ENCODE measurements around the gene ODR4. TPM values are rescaled to one million over a fixed set of nuclear protein-coding genes. Genes with fewer than 3 reads are reported as not detected.

Gene ODR4
- polyA plus RNA-seq, 1 donor from 2014 or later: 32.6 TPM

DNA sequence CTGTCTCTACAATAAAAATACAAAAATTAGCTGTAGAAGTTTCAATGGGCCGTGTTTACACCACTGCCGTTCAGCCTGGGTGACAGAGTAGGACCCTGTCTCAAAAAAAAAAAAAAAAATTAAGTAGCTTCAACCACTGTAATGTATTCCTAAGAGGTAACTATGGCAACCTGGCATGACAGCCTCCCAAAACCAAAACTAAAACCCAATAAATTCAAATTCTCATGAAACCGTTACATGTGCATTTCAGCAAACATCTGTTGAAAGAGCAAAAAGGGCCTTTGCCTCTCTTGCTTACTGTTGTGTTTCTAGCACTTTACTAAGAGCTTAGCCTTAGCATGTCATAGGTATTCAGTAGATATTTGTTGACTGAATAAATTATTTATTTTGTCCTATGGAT is 33.5 kb downstream of the ODR4 start:
- Histone ChIP-seq H3K79me2 (replicated peaks; ENCODE audit: insufficient read depth, low read length) (no peaks in the 10 kb centered on the region), H3K27me3 (ENCODE audit: insufficient read depth, low read depth, low read length) (no peaks in the 10 kb centered on the region), H3K27ac (ENCODE audit: low read length) (no peak overlapping the region), H3K4me2 (ENCODE audit: low read length) (no peak overlapping the region), H3K9me3 (ENCODE audit: low read length) (no peaks in the 10 kb centered on the region), H3K4me3 (ENCODE audit: low read length) (no peak overlapping the region), H3K9ac (ENCODE audit: low read length) (no peak overlapping the region), H3F3A (ENCODE audit: insufficient read depth, low read length, poor library complexity, severe bottlenecking) (no peaks in the 10 kb centered on the region), H3K9me2 (ENCODE audit: insufficient read depth, low read length) (no peaks in the 10 kb centered on the region), H4K20me1 (ENCODE audit: insufficient read depth) (no peaks in the 10 kb centered on the region), H3K36me3 (ENCODE audit: insufficient read depth, low read length) (peaks cover 4% of the 10 kb centered on the region), H2AFZ (ENCODE audit: low read depth, low read length) (no peak overlapping the region)
- TF ChIP-seq TAF1 (IDR thresholded peaks at IDR 0.05; ENCODE audit: low read depth) (no peak), MXI1 (conservative IDR thresholded peaks at IDR 0.05; ENCODE audit: poor library complexity, severe bottlenecking) (no peak), SMC3 (conservative IDR thresholded peaks at IDR 0.05; ENCODE audit: poor library complexity) (no peak), EP300 (conservative IDR thresholded peaks at IDR 0.05; ENCODE audit: poor library complexity, severe bottlenecking) (no peak), POLR2AphosphoS5 (IDR thresholded peaks at IDR 0.05) (no peak)
- TF ChIP-seq, protein P1, sequence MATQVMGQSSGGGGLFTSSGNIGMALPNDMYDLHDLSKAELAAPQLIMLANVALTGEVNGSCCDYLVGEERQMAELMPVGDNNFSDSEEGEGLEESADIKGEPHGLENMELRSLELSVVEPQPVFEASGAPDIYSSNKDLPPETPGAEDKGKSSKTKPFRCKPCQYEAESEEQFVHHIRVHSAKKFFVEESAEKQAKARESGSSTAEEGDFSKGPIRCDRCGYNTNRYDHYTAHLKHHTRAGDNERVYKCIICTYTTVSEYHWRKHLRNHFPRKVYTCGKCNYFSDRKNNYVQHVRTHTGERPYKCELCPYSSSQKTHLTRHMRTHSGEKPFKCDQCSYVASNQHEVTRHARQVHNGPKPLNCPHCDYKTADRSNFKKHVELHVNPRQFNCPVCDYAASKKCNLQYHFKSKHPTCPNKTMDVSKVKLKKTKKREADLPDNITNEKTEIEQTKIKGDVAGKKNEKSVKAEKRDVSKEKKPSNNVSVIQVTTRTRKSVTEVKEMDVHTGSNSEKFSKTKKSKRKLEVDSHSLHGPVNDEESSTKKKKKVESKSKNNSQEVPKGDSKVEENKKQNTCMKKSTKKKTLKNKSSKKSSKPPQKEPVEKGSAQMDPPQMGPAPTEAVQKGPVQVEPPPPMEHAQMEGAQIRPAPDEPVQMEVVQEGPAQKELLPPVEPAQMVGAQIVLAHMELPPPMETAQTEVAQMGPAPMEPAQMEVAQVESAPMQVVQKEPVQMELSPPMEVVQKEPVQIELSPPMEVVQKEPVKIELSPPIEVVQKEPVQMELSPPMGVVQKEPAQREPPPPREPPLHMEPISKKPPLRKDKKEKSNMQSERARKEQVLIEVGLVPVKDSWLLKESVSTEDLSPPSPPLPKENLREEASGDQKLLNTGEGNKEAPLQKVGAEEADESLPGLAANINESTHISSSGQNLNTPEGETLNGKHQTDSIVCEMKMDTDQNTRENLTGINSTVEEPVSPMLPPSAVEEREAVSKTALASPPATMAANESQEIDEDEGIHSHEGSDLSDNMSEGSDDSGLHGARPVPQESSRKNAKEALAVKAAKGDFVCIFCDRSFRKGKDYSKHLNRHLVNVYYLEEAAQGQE (IDR thresholded peaks at IDR 0.05; ENCODE audit: borderline replicate concordance): no peak
- TF ChIP-seq, protein P2, sequence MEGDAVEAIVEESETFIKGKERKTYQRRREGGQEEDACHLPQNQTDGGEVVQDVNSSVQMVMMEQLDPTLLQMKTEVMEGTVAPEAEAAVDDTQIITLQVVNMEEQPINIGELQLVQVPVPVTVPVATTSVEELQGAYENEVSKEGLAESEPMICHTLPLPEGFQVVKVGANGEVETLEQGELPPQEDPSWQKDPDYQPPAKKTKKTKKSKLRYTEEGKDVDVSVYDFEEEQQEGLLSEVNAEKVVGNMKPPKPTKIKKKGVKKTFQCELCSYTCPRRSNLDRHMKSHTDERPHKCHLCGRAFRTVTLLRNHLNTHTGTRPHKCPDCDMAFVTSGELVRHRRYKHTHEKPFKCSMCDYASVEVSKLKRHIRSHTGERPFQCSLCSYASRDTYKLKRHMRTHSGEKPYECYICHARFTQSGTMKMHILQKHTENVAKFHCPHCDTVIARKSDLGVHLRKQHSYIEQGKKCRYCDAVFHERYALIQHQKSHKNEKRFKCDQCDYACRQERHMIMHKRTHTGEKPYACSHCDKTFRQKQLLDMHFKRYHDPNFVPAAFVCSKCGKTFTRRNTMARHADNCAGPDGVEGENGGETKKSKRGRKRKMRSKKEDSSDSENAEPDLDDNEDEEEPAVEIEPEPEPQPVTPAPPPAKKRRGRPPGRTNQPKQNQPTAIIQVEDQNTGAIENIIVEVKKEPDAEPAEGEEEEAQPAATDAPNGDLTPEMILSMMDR (IDR thresholded peaks at IDR 0.05; ENCODE audit: poor library complexity, severe bottlenecking): no peak

DNA sequence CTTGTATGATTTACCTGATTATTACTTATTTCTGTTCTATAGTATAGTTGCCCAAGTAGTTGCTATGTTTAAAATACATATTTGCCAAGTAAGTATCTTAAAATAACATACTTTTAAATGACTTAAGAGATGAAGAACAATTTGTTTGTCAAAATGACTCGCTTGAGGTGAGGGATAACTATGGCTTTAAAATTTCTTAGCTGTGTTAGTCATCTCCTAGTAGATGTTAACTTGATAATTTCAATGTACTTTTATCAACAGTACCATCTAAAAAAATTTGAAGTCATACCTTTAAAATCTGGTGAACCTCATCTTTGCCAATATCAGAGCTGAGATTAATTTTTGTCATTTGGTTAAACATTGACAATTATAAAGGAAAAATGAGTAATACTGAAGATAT is 37.7 kb downstream of the ODR4 start:
- no peaks in the 10 kb centered on the region for H3K9me3 ChIP-seq (ENCODE audit: low read length)
- no peaks in the 10 kb centered on the region for H3K27me3 ChIP-seq (ENCODE audit: insufficient read depth, low read depth, low read length)
- no peak overlapping the region for H3K27ac ChIP-seq (ENCODE audit: low read length)
- no peak for TF ChIP-seq EP300 (conservative IDR thresholded peaks at IDR 0.05; ENCODE audit: poor library complexity, severe bottlenecking)
- no peak overlapping the region for H3K9ac ChIP-seq (ENCODE audit: low read length)
- H3K36me3 ChIP-seq (ENCODE audit: insufficient read depth, low read length): no peaks in the 10 kb centered on the region
- H3K4me3 ChIP-seq (ENCODE audit: low read length): no peak overlapping the region
- H4K20me1 ChIP-seq (ENCODE audit: insufficient read depth): no peaks in the 10 kb centered on the region
- H3K4me2 ChIP-seq (ENCODE audit: low read length): no peak overlapping the region
- no peaks in the 10 kb centered on the region for H3F3A ChIP-seq (ENCODE audit: insufficient read depth, low read length, poor library complexity, severe bottlenecking)
- no peaks in the 10 kb centered on the region for H3K9me2 ChIP-seq (ENCODE audit: insufficient read depth, low read length)
- no peak overlapping the region for H2AFZ ChIP-seq (ENCODE audit: low read depth, low read length)
- H3K79me2 ChIP-seq (replicated peaks; ENCODE audit: insufficient read depth, low read length): no peaks in the 10 kb centered on the region

DNA sequence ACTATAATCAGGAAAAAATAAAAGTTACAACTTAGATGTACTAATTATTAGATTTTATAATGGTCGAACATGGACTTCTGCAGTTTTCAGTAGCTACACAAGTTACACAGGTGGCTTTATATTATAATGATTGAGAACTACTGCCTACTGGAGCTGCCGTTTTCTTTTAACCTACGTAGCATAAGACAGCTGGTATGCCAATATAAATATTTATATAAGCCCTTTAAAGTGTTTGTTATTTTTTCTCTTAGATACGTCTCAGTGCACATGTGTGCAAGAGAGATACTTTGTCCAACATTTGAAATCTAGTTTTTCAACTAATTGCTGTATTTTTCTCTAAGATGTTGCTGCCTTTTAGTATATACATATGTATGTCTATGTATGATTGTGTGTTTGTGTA is 42.9 kb downstream of the ODR4 start:
- Histone ChIP-seq H4K20me1 (ENCODE audit: insufficient read depth) (no peaks in the 10 kb centered on the region), H3K36me3 (ENCODE audit: insufficient read depth, low read length) (no peaks in the 10 kb centered on the region), H3K4me3 (ENCODE audit: low read length) (no peak overlapping the region), H3K9me3 (ENCODE audit: low read length) (no peaks in the 10 kb centered on the region), H3F3A (ENCODE audit: insufficient read depth, low read length, poor library complexity, severe bottlenecking) (no peaks in the 10 kb centered on the region), H3K4me2 (ENCODE audit: low read length) (no peak overlapping the region), H2AFZ (ENCODE audit: low read depth, low read length) (no peak overlapping the region), H3K79me2 (replicated peaks; ENCODE audit: insufficient read depth, low read length) (no peaks in the 10 kb centered on the region), H3K27ac (ENCODE audit: low read length) (no peak overlapping the region), H3K27me3 (ENCODE audit: insufficient read depth, low read depth, low read length) (no peaks in the 10 kb centered on the region), H3K9me2 (ENCODE audit: insufficient read depth, low read length) (no peaks in the 10 kb centered on the region), H3K9ac (ENCODE audit: low read length) (no peak overlapping the region)
- no peak for TF ChIP-seq EZH2 (IDR thresholded peaks at IDR 0.05; ENCODE audit: borderline replicate concordance, insufficient read depth, low read length, poor library complexity, severe bottlenecking)
- TF ChIP-seq MXI1 (conservative IDR thresholded peaks at IDR 0.05; ENCODE audit: poor library complexity, severe bottlenecking): no peak
- TF ChIP-seq, protein P1 (IDR thresholded peaks at IDR 0.05; ENCODE audit: borderline replicate concordance): no peak
- no peak for TF ChIP-seq TAF1 (IDR thresholded peaks at IDR 0.05; ENCODE audit: low read depth)
- TF ChIP-seq, protein P2 (IDR thresholded peaks at IDR 0.05; ENCODE audit: poor library complexity, severe bottlenecking): no peak
- no peak for TF ChIP-seq POLR2AphosphoS5 (IDR thresholded peaks at IDR 0.05)
- no peak for TF ChIP-seq EP300 (conservative IDR thresholded peaks at IDR 0.05; ENCODE audit: poor library complexity, severe bottlenecking)
- no peak for TF ChIP-seq RAD21 (conservative IDR thresholded peaks at IDR 0.05)
- no peak for TF ChIP-seq SMC3 (conservative IDR thresholded peaks at IDR 0.05; ENCODE audit: poor library complexity)

Data from neural cell (in vitro differentiated cells).